ENCODE measurements around the gene SPATA2. TPM values are rescaled to one million over a fixed set of nuclear protein-coding genes. Genes with fewer than 3 reads are reported as not detected.

SPATA2 gene
- total and polyA plus RNA-seq, 2 of the 13 experiments (the other 11 are each of a cell fraction or from before 2014, with no cell fraction given): 3.2 to 8.7 TPM

DNA sequence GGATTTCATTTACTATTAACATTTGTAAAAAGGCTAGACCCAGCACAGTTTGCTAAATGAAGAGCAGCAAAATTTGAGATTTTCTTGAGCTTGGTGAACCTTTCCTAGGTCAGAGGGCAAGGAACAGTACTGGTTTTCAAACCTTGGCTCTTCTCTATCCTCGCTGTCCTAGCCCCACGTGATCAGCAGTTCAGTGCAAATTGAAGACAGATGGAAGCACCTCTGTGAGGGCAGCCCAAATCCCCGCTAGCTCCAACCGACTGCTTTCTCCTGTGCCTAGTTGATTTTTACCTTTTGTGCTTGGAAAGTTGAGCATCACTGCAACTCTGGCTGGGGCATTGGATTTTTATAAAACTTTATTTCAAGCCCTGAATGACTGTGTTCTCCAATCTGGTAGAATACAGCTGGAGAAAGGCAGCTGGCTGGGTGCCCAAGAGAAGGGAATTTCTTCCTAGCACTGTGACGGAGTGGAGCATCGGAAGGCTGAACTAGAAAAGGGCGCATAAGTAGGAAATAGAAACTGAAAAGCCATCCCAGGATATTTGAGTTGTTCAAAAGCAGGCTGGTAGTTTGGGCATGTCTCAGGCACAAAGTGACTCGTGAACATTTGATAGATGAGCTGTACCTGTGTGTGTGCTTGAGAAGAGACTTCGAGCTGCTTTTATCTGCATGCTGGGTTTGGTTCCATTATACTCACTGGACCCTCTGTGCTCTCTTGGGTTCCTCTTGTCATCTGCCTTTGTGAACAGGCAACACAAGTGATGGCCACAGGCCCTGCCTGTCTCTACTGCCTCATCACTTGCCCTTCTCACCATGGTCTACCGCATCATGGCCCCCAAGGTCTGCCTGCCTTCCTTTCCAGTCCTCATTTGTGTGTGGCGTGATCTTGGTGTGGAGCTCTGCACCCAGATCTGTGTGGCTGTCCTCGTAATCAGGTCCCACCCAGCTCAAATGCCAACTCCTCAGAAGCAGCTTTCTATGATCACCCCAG, 23.1 kb upstream of the SPATA2 start (continued):
- TF ChIP-seq AKAP8 (CRISPR knock-in tag; IDR thresholded peaks at IDR 0.05) (no peak), PAF1 (CRISPR knock-in tag; IDR thresholded peaks at IDR 0.05) (no peak), ZBTB1 (CRISPR knock-in tag; IDR thresholded peaks at IDR 0.05; ENCODE audit: borderline replicate concordance) (no peak), MTF2 (CRISPR knock-in tag; IDR thresholded peaks at IDR 0.05; ENCODE audit: borderline replicate concordance) (no peak), NBN (conservative IDR thresholded peaks at IDR 0.05) (no peak), ZNF253 (CRISPR knock-in tag; IDR thresholded peaks at IDR 0.05; ENCODE audit: borderline replicate concordance) (0 out of 2 replicates have a peak, but pooled peaks have one; percentile 45), ESRRA (CRISPR knock-in tag; IDR thresholded peaks at IDR 0.05; ENCODE audit: low read depth) (no peak), DPF2 (CRISPR knock-in tag; IDR thresholded peaks at IDR 0.05; ENCODE audit: borderline replicate concordance, low read depth) (no peak), MED1 (CRISPR knock-in tag; IDR thresholded peaks at IDR 0.05) (0 out of 2 replicates have a peak, but pooled peaks have one; percentile 26), SIX4 (CRISPR knock-in tag; IDR thresholded peaks at IDR 0.05) (no peak), SMAD1 (CRISPR knock-in tag; IDR thresholded peaks at IDR 0.05; ENCODE audit: borderline replicate concordance, low read depth) (0 out of 2 replicates have a peak, but pooled peaks have one; percentile 37), JDP2 (CRISPR knock-in tag; IDR thresholded peaks at IDR 0.05; ENCODE audit: borderline replicate concordance) (no peak)
- TF ChIP-seq, protein P1, sequence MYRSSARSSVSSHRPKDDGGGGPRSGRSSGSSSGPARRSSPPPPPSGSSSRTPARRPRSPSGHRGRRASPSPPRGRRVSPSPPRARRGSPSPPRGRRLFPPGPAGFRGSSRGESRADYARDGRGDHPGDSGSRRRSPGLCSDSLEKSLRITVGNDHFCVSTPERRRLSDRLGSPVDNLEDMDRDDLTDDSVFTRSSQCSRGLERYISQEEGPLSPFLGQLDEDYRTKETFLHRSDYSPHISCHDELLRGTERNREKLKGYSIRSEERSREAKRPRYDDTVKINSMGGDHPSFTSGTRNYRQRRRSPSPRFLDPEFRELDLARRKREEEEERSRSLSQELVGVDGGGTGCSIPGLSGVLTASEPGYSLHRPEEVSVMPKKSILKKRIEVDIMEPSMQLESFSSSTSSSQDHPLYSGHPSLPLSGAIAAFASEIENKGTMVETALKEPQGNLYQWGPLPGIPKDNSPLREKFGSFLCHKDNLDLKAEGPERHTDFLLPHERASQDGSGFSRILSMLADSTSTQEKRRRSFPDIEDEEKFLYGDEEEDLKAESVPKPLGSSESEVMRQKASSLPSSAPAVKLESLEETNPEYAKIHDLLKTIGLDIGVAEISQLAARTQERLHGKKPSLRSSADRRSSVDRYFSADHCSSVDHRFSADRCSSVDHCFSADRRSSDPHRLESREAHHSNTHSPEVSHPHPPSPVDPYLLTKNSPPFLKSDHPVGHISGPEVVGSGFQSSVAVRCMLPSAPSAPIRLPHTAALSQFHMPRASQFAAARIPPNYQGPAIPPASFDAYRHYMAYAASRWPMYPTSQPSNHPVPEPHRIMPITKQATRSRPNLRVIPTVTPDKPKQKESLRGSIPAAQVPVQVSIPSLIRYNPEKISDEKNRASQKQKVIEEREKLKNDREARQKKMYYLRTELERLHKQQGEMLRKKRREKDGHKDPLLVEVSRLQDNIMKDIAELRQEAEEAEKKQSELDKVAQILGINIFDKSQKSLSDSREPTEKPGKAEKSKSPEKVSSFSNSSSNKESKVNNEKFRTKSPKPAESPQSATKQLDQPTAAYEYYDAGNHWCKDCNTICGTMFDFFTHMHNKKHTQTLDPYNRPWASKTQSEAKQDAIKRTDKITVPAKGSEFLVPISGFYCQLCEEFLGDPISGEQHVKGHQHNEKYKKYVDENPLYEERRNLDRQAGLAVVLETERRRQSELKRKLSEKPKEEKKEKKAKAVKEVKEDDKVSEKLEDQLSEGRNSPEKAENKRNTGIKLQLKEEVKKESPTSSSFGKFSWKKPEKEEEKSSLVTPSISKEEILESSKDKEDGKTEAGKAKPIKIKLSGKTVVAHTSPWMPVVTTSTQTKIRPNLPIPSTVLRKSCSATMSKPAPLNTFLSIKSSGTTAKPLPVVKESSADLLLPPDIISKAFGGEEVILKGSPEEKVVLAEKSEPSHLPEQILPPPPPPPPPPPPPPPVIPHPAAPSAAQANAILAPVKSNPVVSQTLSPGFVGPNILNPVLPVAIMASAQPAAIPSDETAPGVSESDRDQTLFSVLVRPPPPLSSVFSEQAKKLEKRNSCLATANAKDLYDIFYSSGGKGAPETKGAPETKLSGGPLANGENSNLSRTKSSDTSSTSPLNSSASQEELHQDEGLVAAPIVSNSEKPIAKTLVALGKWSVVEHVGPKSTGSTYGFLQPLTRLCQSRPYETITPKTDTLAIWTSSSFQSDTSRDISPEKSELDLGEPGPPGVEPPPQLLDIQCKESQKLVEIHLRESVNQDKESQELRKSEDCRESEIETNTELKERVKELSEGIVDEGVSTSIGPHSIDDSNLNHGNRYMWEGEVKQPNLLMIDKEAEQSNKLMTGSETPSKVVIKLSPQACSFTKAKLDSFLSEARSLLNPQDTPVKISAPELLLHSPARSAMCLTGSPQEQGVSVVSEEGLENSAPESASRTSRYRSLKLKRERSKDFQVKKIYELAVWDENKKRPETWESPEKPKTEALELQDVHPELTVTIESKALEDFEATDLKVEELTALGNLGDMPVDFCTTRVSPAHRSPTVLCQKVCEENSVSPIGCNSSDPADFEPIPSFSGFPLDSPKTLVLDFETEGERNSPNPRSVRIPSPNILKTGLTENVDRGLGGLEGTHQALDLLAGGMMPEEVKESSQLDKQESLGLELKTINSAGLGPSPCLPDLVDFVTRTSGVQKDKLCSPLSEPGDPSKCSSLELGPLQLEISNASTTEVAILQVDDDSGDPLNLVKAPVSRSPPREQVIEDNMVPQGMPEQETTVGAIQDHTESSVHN (CRISPR knock-in tag; IDR thresholded peaks at IDR 0.05): 0 out of 2 replicates have a peak, but pooled peaks have one; percentile 68
- TF ChIP-seq, protein P2, sequence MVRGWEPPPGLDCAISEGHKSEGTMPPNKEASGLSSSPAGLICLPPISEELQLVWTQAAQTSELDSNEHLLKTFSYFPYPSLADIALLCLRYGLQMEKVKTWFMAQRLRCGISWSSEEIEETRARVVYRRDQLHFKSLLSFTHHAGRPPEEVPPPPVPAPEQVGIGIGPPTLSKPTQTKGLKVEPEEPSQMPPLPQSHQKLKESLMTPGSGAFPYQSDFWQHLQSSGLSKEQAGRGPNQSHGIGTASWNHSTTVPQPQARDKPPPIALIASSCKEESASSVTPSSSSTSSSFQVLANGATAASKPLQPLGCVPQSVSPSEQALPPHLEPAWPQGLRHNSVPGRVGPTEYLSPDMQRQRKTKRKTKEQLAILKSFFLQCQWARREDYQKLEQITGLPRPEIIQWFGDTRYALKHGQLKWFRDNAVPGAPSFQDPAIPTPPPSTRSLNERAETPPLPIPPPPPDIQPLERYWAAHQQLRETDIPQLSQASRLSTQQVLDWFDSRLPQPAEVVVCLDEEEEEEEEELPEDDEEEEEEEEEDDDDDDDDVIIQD (CRISPR knock-in tag; IDR thresholded peaks at IDR 0.05; ENCODE audit: low read depth): no peak
- TF ChIP-seq, protein P3, sequence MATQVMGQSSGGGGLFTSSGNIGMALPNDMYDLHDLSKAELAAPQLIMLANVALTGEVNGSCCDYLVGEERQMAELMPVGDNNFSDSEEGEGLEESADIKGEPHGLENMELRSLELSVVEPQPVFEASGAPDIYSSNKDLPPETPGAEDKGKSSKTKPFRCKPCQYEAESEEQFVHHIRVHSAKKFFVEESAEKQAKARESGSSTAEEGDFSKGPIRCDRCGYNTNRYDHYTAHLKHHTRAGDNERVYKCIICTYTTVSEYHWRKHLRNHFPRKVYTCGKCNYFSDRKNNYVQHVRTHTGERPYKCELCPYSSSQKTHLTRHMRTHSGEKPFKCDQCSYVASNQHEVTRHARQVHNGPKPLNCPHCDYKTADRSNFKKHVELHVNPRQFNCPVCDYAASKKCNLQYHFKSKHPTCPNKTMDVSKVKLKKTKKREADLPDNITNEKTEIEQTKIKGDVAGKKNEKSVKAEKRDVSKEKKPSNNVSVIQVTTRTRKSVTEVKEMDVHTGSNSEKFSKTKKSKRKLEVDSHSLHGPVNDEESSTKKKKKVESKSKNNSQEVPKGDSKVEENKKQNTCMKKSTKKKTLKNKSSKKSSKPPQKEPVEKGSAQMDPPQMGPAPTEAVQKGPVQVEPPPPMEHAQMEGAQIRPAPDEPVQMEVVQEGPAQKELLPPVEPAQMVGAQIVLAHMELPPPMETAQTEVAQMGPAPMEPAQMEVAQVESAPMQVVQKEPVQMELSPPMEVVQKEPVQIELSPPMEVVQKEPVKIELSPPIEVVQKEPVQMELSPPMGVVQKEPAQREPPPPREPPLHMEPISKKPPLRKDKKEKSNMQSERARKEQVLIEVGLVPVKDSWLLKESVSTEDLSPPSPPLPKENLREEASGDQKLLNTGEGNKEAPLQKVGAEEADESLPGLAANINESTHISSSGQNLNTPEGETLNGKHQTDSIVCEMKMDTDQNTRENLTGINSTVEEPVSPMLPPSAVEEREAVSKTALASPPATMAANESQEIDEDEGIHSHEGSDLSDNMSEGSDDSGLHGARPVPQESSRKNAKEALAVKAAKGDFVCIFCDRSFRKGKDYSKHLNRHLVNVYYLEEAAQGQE (IDR thresholded peaks at IDR 0.05; ENCODE audit: borderline replicate concordance in 1 of 2, low read depth in 1 of 2, low read length in 2 of 2): no peak

Data from HepG2 (cell line).